ENCODE data around the gene ENOX1. TPM values are rescaled to one million over a fixed set of nuclear protein-coding genes. Genes with fewer than 3 reads are reported as not detected.
"Not testable (repeated sequence)": the region's sequence is repeated elsewhere in the genome, so short reads cannot be mapped to it uniquely, and the experiment has no call there.

The ENOX1 gene
- total RNA-seq, 2 experiments from 2014 or later: 0.10 TPM; not detected in 1

GRCh38 chr13:43370842-43371241, 415.9 kb downstream of the ENOX1 start:
- ChIA-PET POLR2A (no interaction called here), CTCF (no interaction called here)

DNA sequence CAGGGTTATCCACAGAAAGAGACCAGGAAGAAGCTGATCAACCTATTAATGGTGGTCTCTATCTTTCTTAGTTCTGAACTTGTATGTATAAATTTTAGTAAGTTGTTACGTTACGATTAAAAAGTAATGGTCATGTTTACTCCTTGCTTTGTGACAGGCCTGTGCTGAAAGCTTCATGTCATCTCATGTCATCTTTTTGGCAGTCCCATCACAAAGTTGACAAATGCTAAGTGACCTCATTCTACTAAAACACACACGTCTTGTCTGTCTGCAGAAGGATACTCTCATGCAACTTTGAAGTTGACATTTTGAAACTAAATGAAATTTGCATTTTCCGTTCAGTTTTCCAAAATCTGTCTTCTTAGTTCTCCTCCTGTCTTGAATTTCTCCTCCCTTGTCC, 417.5 kb downstream of the ENOX1 start:
- CTCF ChIA-PET: no interaction called here
- POLR2A ChIA-PET: no interaction called here

- CTCF ChIA-PET: no interaction called here
- POLR2A ChIA-PET: no interaction called here
Observed at GRCh38 chr13:43368003-43368402, 418.8 kb downstream of the ENOX1 start.

- CTCF ChIA-PET: no interaction called here
- POLR2A ChIA-PET: no interaction called here
Observed at GRCh38 chr13:43365039-43365344, 421.8 kb downstream of the ENOX1 start.

- POLR2A ChIA-PET: no interaction called here
- CTCF ChIA-PET: no interaction called here
Observed at GRCh38 chr13:43364210-43365038, 422.3 kb downstream of the ENOX1 start.

DNA sequence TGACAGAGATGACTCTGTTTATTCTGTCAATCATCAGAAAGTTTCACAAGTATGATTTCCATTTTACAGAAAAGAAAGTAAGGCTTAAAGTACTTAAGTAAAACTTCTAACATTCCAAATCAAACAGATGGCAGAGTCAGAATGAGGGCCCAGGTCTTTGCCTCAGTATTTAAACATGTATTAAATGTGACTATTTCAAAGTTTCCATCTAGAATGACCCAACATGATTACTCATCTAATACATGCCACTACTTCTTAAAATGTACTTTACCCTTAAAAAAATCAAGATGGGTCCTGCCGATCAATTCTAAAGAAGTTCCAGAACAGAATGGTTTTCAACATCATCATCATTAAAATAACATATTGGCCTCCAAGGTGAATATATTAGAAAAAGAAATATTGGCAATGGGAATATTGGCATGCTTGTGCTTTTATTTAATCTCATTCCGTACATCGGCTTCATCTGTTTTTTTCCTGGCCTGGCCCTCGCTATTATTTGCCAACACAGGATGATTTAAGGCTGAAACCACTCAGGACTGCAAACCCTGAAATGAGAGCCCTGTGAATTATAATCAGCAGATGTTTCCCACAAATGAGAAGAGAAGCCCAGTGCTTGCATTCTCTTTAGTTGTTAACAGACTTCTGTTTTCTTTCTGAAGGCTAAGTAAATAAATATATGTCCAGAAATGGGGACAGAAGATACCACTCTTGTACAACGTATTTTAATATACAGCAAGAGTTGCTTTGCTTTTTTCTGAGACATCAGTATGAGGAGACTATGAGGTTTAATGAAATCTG, 423.4 kb downstream of the ENOX1 start:
- ChIA-PET CTCF (no interaction called here), POLR2A (no interaction called here)

- ChIA-PET CTCF (no interaction called here), POLR2A (no interaction called here)
Observed at GRCh38 chr13:43362556-43362955, 424.2 kb downstream of the ENOX1 start.

DNA sequence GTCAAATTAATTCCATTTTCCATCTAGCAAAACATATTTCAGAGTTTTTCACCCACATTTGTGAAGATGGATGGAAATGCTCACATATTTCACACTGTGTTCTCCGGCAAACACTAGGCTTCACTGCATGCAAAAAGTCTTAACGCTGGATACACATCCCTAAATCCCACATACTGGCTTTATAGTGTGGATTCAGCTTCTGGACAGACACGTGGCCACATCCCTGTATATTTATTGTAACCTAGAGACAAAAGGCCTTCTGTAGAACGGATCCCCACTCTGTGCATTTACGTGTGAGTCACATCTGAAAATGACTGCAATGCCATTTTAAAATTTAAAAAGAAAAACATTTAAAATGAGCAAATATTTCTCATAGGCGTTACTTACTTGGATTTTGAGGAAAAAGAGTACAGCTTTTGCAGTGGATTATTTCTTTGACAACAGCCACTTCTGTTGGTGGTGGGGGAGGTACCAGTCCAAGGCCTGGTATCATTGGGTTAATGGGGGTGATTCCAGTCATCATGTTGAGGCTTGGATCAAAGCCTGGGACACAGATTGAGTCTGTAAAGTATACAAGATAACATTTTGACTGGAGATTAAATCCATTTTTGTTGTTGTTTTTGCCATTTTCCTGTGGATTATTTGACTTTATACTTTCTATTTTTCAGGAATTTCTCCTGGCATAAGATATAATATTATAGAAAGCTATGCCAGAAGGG, 425.7 kb downstream of the ENOX1 start:
- ChIA-PET CTCF (no interaction called here), POLR2A (no interaction called here)

GRCh38 chr13:43360171-43360570, 426.6 kb downstream of the ENOX1 start:
- POLR2A ChIA-PET: no interaction called here
- CTCF ChIA-PET: no interaction called here

GRCh38 chr13:43359536-43359935, 427.2 kb downstream of the ENOX1 start:
- ChIA-PET POLR2A (no interaction called here), CTCF (no interaction called here)

DNA sequence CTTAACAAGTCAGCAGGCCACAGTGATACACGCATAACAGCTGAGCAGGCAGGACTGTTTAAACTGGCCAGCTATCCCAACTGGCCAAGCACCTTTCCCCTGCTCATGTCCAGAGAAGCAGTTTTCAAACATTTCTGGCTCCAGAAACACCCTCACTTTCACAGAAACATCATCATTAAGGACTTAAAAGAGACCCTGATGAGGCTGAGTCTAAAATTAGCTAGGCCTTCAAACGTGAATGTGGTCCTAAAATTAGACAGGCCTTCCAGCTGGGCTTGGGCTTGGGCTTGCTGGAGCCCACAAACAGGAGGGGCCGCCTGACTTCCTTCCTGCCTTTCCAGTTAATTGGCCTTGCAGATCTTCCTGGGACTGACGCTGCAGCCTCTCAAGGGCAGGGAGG, 429.2 kb downstream of the ENOX1 start:
- POLR2A ChIA-PET: no interaction called here
- CTCF ChIA-PET: no interaction called here

DNA sequence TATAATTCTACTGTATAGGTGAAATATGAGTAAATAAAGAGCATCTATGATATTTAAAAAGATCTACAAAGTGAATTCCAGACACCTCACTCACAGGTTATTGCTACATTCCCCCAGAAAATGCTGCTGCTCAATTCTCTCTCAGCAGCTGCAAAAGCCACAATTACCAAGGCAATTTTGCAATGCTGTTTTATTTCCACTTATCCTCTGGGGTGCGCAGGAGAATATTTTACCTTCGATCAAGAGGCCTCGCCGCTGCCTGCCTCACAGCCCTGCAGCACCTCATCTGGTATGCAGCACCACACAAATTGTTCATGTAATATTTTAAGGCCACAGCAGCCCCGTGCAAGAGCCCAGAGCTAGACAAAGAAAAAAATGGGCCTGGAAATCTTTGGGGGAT, 430.2 kb downstream of the ENOX1 start:
- ChIA-PET POLR2A (no interaction called here), CTCF (no interaction called here)

- ChIA-PET POLR2A (no interaction called here), CTCF (no interaction called here)
Observed at GRCh38 chr13:43355774-43356173, 431.0 kb downstream of the ENOX1 start.

GRCh38 chr13:43354153-43354945, 432.4 kb downstream of the ENOX1 start:
- CTCF ChIA-PET: no interaction called here
- POLR2A ChIA-PET: no interaction called here

- ChIA-PET CTCF (no interaction called here), POLR2A (no interaction called here)
Observed at GRCh38 chr13:43353631-43354030, 433.1 kb downstream of the ENOX1 start.

GRCh38 chr13:43351612-43352011, 435.2 kb downstream of the ENOX1 start:
- POLR2A ChIA-PET, CTCF ChIA-PET: not testable (repeated sequence)

DNA sequence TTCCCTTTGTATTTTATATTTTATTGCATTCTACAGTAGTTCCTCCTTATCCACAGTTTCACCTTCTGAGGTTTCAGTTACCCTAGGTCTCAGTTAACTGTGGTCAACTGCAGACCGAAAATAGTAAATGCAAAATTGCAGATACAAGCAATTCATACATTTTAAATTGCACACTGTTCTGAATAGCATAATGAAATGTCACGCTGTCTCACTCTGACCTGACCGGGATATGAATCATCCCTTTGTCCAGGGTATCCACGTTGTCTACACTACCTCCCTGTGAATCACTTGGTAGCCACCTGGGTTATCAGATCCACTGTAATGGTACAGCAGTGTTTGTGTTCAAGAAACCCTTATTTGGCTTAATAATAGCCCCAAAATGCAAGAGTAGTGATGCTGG, 438.4 kb downstream of the ENOX1 start:
- ChIA-PET CTCF (interaction anchor here (1.1 kb wide), 1 partner anchor 72 kb away, joined by 3 read pairs; no protein-coding TSS in a partner anchor), POLR2A (no interaction called here)

DNA sequence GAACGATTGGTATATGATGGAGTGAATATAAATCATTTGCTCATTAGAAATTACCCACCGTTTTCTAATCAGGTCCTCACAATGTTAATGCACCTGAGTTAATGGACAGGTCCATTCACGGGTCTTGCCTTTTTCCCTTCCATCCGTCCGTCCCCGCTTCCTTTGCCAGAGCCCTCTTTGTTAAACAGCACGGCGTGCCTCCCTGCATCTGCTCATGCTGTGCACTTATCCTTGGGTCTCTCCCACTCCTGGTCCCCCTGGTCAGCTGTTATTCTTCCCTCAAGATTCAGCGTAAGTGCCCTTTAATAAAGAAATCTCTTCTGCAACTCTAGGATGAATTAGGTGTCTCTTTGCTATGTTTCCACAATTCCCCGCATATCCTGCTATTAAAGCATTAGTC, 438.9 kb downstream of the ENOX1 start:
- CTCF ChIA-PET: no interaction called here
- POLR2A ChIA-PET: no interaction called here

DNA sequence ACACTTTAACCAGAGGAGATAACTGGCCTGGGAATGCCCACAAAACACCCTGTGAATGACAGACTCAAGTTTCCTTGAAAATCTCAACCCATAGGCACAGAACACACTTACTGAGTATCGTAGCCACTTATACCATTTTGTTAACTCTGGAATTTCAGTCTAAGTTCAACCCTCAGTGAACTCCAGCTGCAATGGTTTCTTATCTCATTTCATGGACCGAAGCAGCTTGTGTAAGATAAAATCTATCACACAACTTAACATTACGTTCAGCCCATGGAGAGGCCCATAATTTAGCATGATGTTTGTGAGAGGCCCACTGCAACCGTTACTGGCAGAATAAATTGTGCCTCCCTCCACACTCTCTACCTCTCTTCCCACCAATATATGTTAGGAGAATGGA, 440.3 kb downstream of the ENOX1 start:
- CTCF ChIA-PET: no interaction called here

DNA sequence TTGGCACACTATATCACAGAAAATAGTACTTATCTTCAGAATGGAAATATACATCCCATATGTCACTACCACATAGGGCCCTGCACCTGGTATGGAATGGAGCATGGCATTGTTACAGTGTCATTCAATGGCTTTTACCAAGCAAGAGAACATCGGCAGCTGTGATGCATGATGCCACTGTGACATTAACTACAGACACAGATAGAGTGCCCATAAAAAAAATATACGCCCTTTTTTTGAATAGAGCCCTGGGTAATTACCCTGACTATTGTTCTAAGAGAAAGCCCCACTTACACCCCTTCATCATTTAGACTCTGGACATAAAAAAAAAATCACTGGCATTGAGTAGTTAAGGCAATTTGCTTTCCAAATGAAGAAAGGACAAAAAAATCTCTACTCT, 443.1 kb downstream of the ENOX1 start:
- CTCF ChIA-PET: no interaction called here

More for the DNA sequence above, 440.3 kb downstream of the ENOX1 start:
- POLR2A ChIA-PET: no interaction called here

More for the DNA sequence above, 443.1 kb downstream of the ENOX1 start:
- POLR2A ChIA-PET: no interaction called here

Measured in activated CD8-positive, alpha-beta memory T cell treated with anti-CD3 and anti-CD28 coated beads for 36 hours (primary cell).